Nephron (organoid): Measurements from ENCODE around the gene FGD3.

Experiments
- H3K27ac Mint-ChIP-seq, 3 experiments: 2 replicates each; pipeline ENCODE4 v1.8.0; 2020; ENCODE audit warnings: mixed read lengths in 3 of 3, mild to moderate bottlenecking in 2 of 3, moderate library complexity in 1 of 3
- H3K27me3 Mint-ChIP-seq: 2 replicates; pipeline ENCODE4 v1.8.0; 2021; ENCODE audit warnings: low read depth, mild to moderate bottlenecking, moderate library complexity, mixed read lengths
- H3K36me3 Mint-ChIP-seq: 2 replicates; pipeline ENCODE4 v1.8.0; 2020; ENCODE audit warnings: low read depth, mixed read lengths
- H3K4me1 Mint-ChIP-seq: 2 replicates; pipeline ENCODE4 v1.8.0; 2020; ENCODE audit warnings: mixed read lengths
- H3K4me3 Mint-ChIP-seq, 3 experiments: 2 replicates each; pipeline ENCODE4 v1.8.0; 2020; ENCODE audit warnings: mild to moderate bottlenecking in 3 of 3, mixed read lengths in 3 of 3, moderate library complexity in 2 of 3
- H3K9me3 Mint-ChIP-seq: 2 replicates; pipeline ENCODE4 v1.8.0; 2020; ENCODE audit warnings: mixed read lengths
- CTCF ChIP-seq, 3 experiments: fragments of 200-600 bp; sonication (generic); IDR thresholded peaks; one replicate each; pipeline ENCODE4 v1.5.0; 2021; ENCODE audit warnings: antibody characterized with exemption in 3 of 3; ENCODE audit not compliant: unreplicated experiment in 3 of 3

FGD3 gene

GRCh38 chr9:92966518-92966800 lies 19.1 kb downstream of the FGD3 start:
- Mint-ChIP-seq H3K9me3 (no peaks in the 10 kb centered on the region), H3K27me3 (peaks cover 4% of the 10 kb centered on the region), H3K4me1 (peaks cover 9% of the 10 kb centered on the region), H3K4me3 (no peak overlapping the region), H3K36me3 (no peaks in the 10 kb centered on the region), H3K27ac (no peak overlapping the region)
- no peak for TF ChIP-seq CTCF (IDR thresholded peaks at IDR 0.05; ENCODE audit: unreplicated experiment in 3 of 3)

GRCh38 chr9:92968081-92968480 lies 20.8 kb downstream of the FGD3 start:
- no peak overlapping the region for H3K27ac Mint-ChIP-seq
- H3K4me3 Mint-ChIP-seq, result no peak overlapping the region
- H3K36me3 Mint-ChIP-seq, result no peaks in the 10 kb centered on the region
- peaks cover 9% of the 10 kb centered on the region for H3K4me1 Mint-ChIP-seq
- H3K9me3 Mint-ChIP-seq, result no peaks in the 10 kb centered on the region
- H3K27me3 Mint-ChIP-seq, result peaks cover 4% of the 10 kb centered on the region
- no peak for TF ChIP-seq CTCF (IDR thresholded peaks at IDR 0.05; ENCODE audit: unreplicated experiment in 3 of 3)

- H3K36me3 Mint-ChIP-seq, result no peaks in the 10 kb centered on the region
- H3K4me3 Mint-ChIP-seq, result no peak overlapping the region
- no peak for TF ChIP-seq CTCF (IDR thresholded peaks at IDR 0.05; ENCODE audit: unreplicated experiment in 3 of 3)
- H3K27me3 Mint-ChIP-seq, result no peaks in the 10 kb centered on the region
- no peak overlapping the region for H3K27ac Mint-ChIP-seq
- no peaks in the 10 kb centered on the region for H3K9me3 Mint-ChIP-seq
- peaks cover 9% of the 10 kb centered on the region for H3K4me1 Mint-ChIP-seq
Measured at GRCh38 chr9:92969516-92970466, 22.5 kb downstream of the FGD3 start.

GRCh38 chr9:92970467-92970923 lies 23.2 kb downstream of the FGD3 start:
- Mint-ChIP-seq H3K4me1 (peaks cover 9% of the 10 kb centered on the region), H3K27ac (no peak overlapping the region)

GRCh38 chr9:92971121-92971520 lies 23.8 kb downstream of the FGD3 start:
- Mint-ChIP-seq H3K27me3 (no peaks in the 10 kb centered on the region), H3K4me3 (no peak overlapping the region)

More at GRCh38 chr9:92970467-92970923, 23.2 kb downstream of the FGD3 start:
- no peak overlapping the region for H3K4me3 Mint-ChIP-seq
- no peaks in the 10 kb centered on the region for H3K36me3 Mint-ChIP-seq
- TF ChIP-seq CTCF (IDR thresholded peaks at IDR 0.05; ENCODE audit: unreplicated experiment in 3 of 3), result no peak
- no peaks in the 10 kb centered on the region for H3K27me3 Mint-ChIP-seq
- no peaks in the 10 kb centered on the region for H3K9me3 Mint-ChIP-seq

More at GRCh38 chr9:92971121-92971520, 23.8 kb downstream of the FGD3 start:
- Mint-ChIP-seq H3K9me3 (no peaks in the 10 kb centered on the region), H3K27ac (no peak overlapping the region), H3K36me3 (no peaks in the 10 kb centered on the region), H3K4me1 (peaks cover 5% of the 10 kb centered on the region)
- no peak for TF ChIP-seq CTCF (IDR thresholded peaks at IDR 0.05; ENCODE audit: unreplicated experiment in 3 of 3)
